T-cell (primary cell): ENCODE measurements around the gene FREY1. TPM values are rescaled to one million over a fixed set of nuclear protein-coding genes. Genes with fewer than 3 reads are reported as not detected.

Experiments
- ATAC-seq, 4 experiments: fragments of 200-7000 bp in 3 of 4; fragments of 150-1000 bp in 1 of 4; cut with Tn5 transposase; replicated peaks in 1 of 4; 1 replicate in 3 of 4; 2 replicates in 1 of 4; pipeline ENCODE4 v1.10.0; 2021; ENCODE audit warnings: moderate library complexity in 3 of 4, mild to moderate bottlenecking in 2 of 4, moderate number of reproducible peaks in 1 of 4
- CTCF ChIA-PET, 2 donors: fragments of 300-600 bp; sonication (Branson Sonifier 250); formaldehyde crosslinking; loops; one replicate each; lab custom pipeline; 2022; ENCODE audit warnings: antibody characterized with exemption in 2 of 2; lab: Charles Lee
- POLR2A ChIA-PET, 2 donors: fragments of 300-600 bp; sonication (Branson Sonifier 250); formaldehyde crosslinking; loops; one replicate each; lab custom pipeline; 2022; ENCODE audit warnings: antibody characterized with exemption in 2 of 2; lab: Charles Lee
- DNase-seq, 35 experiments: peaks; one replicate each; pipeline versions ENCODE4 v3.0.0 to v3.0.0-alpha.2; 2013 to 2023
- H3K27ac ChIP-seq: one replicate; pipeline ENCODE4 v1.5.1; 2013; ENCODE audit warnings: low read length
- H3K27me3 ChIP-seq, 2 experiments: replicated peaks in 1 of 2; 1 replicate in 1 of 2; 2 replicates in 1 of 2; pipeline versions ENCODE4 v1.6.1 to v1.7.0; 2013; ENCODE audit warnings: low read length in 1 of 2, mixed read lengths in 1 of 2; ENCODE audit not compliant: control insufficient read depth in 2 of 2, insufficient read depth in 2 of 2; ENCODE audit errors: extremely low read depth in 1 of 2
- H3K36me3 ChIP-seq, 2 donors: 1 replicate in 1 of 2; 2 replicates in 1 of 2; pipeline versions ENCODE4 v1.6.1 to v1.7.0; 2013; ENCODE audit warnings: low read length in 1 of 2; ENCODE audit not compliant: control insufficient read depth in 2 of 2, insufficient read depth in 1 of 2; ENCODE audit errors: extremely low read depth in 1 of 2
- H3K4me1 ChIP-seq, 2 experiments: 1 replicate in 1 of 2; 2 replicates in 1 of 2; pipeline versions ENCODE4 v1.6.1 to v1.7.0; 2013; ENCODE audit warnings: low read length in 2 of 2, mixed read lengths in 1 of 2; ENCODE audit not compliant: insufficient read depth in 2 of 2, control insufficient read depth in 1 of 2; ENCODE audit errors: extremely low read depth in 1 of 2
- H3K4me3 ChIP-seq, 2 donors: 1 replicate in 1 of 2; 2 replicates in 1 of 2; pipeline versions ENCODE4 v1.5.1 to v1.7.0; 2013; ENCODE audit warnings: mild to moderate bottlenecking in 2 of 2, low read length in 1 of 2, moderate library complexity in 1 of 2; ENCODE audit not compliant: control insufficient read depth in 1 of 2; ENCODE audit errors: extremely low read depth in 1 of 2
- H3K9me3 ChIP-seq: 2 replicates; pipeline ENCODE4 v1.7.0; 2013
- H3K27ac Mint-ChIP-seq, 2 donors: one replicate each; pipeline ENCODE4 v1.8.0; 2020 to 2021; ENCODE audit warnings: mild to moderate bottlenecking in 2 of 2, mixed read lengths in 2 of 2
- H3K27me3 Mint-ChIP-seq, 2 donors: one replicate each; pipeline ENCODE4 v1.8.0; 2021 to 2022; ENCODE audit warnings: mixed read lengths in 2 of 2
- H3K36me3 Mint-ChIP-seq: one replicate; pipeline ENCODE4 v1.8.0; 2021; ENCODE audit warnings: mixed read lengths
- H3K4me1 Mint-ChIP-seq, 3 donors: one replicate each; pipeline ENCODE4 v1.8.0; 2020 to 2022; ENCODE audit warnings: mixed read lengths in 3 of 3, mild to moderate bottlenecking in 1 of 3
- H3K4me3 Mint-ChIP-seq, 3 donors: one replicate each; pipeline ENCODE4 v1.8.0; 2020 to 2022; ENCODE audit warnings: mild to moderate bottlenecking in 3 of 3, mixed read lengths in 3 of 3, moderate library complexity in 3 of 3
- H3K9me3 Mint-ChIP-seq, 3 donors: one replicate each; pipeline ENCODE4 v1.8.0; 2020 to 2022; ENCODE audit warnings: mixed read lengths in 3 of 3
- whole genome bisulfite sequencing: methylation state at CpG from one replicate; pipeline ENCODE4 v1.1.5; 2013; ENCODE audit warnings: missing lambda C conversion rate; ENCODE audit not compliant: insufficient coverage; 5-methylcytosine and 5-hydroxymethylcytosine counted together
- total RNA-seq, 35 experiments: library from RNA in 6 of 35; stranded (reverse) in 6 of 35; fragments of 120-200 nt in 1 of 35; gene quantifications; one replicate each; pipeline versions ENCODE4 v1.2.1 to v1.2.4 and lab custom pipeline; 2013 to 2026

FREY1 gene
- total RNA-seq, 5 donors from 2014 or later (not counting 1 experiment from before 2014, with no cell fraction given), result 2.5 to 6.8 (median 4.6) TPM

GRCh38 chr11:45930031-45930794 lies 23.1 kb upstream of the FREY1 start:
- Histone ChIP-seq H3K27ac (peak overlapping the region; percentile 70), H3K4me3 (peak overlapping the region in 1 of 2 donors; percentile 23), H3K9me3 (no peaks in the 10 kb centered on the region), H3K36me3 (peaks cover 11 to 37% of the 10 kb centered on the region in 2 donors), H3K27me3 (no peaks in the 10 kb centered on the region), H3K4me1 (peaks cover 0 to 56% of the 10 kb centered on the region in 2 experiments)
- WGBS, result 32% methylated on average over 11 of the region's 14 CpGs
- POLR2A ChIA-PET, result interaction anchor here in 1 of 2 donors (0.6 to 0.7 kb wide), 2 partner anchors 12 to 74 kb away, joined by 3 read pairs; no protein-coding TSS in a partner anchor
- Mint-ChIP-seq H3K27ac (peak overlapping the region; percentile 94), H3K9me3 (no peaks in the 10 kb centered on the region), H3K36me3 (peaks cover 9% of the 10 kb centered on the region), H3K27me3 (no peaks in the 10 kb centered on the region), H3K4me1 (peaks cover 35 to 53% (median 37%) of the 10 kb centered on the region in 3 donors), H3K4me3 (peak overlapping the region; percentile 26 to 87 (median 61))
- CTCF ChIA-PET, result interaction anchor here (0.8 to 1.3 kb wide), 5 partner anchors 12 to 87 kb away, joined by 3 to 6 read pairs (median 3); partner anchors contain the start of gene PEX16 (in 1 of the 2)
- DNase-seq (peak in 24 of 35 experiments; percentile 16 to 61 (median 34)), ATAC-seq (peak; percentile 77 to 87 (median 86))

- ChIA-PET CTCF (interaction anchor here (0.7 to 1.3 kb wide), 4 partner anchors 36 to 86 kb away, joined by 3 to 11 read pairs (median 4); no protein-coding TSS in a partner anchor), POLR2A (interaction anchor here (0.6 to 0.7 kb wide), 3 partner anchors 22 to 74 kb away, joined by 3 to 12 read pairs (median 3); no protein-coding TSS in a partner anchor)
- no peaks in the 10 kb centered on the region for H3K9me3 ChIP-seq
- H3K4me1 ChIP-seq, result peaks cover 0 to 57% of the 10 kb centered on the region in 2 experiments
- H3K27me3 ChIP-seq, result peaks cover under 1 to 3% of the 10 kb centered on the region in 2 experiments
- H3K27ac ChIP-seq, result peak overlapping the region; percentile 70
- H3K9me3 Mint-ChIP-seq, result no peaks in the 10 kb centered on the region
- 83% methylated on average over 3 of the region's 10 CpGs for WGBS
- peak overlapping the region in 2 of 3 donors; percentile 61 to 87 for H3K4me3 Mint-ChIP-seq
- H3K36me3 ChIP-seq, result peaks cover 6 to 31% of the 10 kb centered on the region in 2 donors
- no peak for DNase-seq
- ATAC-seq, result peak; percentile 28 to 31 (median 30)
- no peaks in the 10 kb centered on the region for H3K27me3 Mint-ChIP-seq
- H3K36me3 Mint-ChIP-seq, result peaks cover 7% of the 10 kb centered on the region
- H3K4me3 ChIP-seq, result no peak overlapping the region
- peak overlapping the region; percentile 94 for H3K27ac Mint-ChIP-seq
- peaks cover 36 to 53% (median 37%) of the 10 kb centered on the region in 3 donors for H3K4me1 Mint-ChIP-seq
Measured at GRCh38 chr11:45929486-45930030, 22.5 kb upstream of the FREY1 start.

GRCh38 chr11:45928535-45929215 lies 21.6 kb upstream of the FREY1 start:
- peak overlapping the region; percentile 64 to 74 for H3K27ac Mint-ChIP-seq
- H3K36me3 Mint-ChIP-seq, result peaks cover 5% of the 10 kb centered on the region

GRCh38 chr11:45927684-45928413 lies 20.8 kb upstream of the FREY1 start:
- no peak overlapping the region for H3K4me3 ChIP-seq
- peaks cover 0 to 13% of the 10 kb centered on the region in 2 donors for H3K36me3 ChIP-seq
- Mint-ChIP-seq H3K27ac (peak overlapping the region; percentile 53 to 74), H3K4me3 (no peak overlapping the region), H3K36me3 (peaks cover 5% of the 10 kb centered on the region), H3K4me1 (peaks cover 46 to 62% (median 47%) of the 10 kb centered on the region in 3 donors), H3K9me3 (no peaks in the 10 kb centered on the region), H3K27me3 (peaks cover 0 to 7% of the 10 kb centered on the region in 2 donors)
- DNase-seq, result peak in 1 of 35 experiments; percentile 5
- ATAC-seq, result no peak
- peaks cover 3 to 10% of the 10 kb centered on the region in 2 experiments for H3K27me3 ChIP-seq
- 96% methylated on average over 21 of the region's 27 CpGs for WGBS
- H3K9me3 ChIP-seq, result no peaks in the 10 kb centered on the region
- peaks cover 0 to 70% of the 10 kb centered on the region in 2 experiments for H3K4me1 ChIP-seq
- CTCF ChIA-PET, result interaction anchor here in 1 of 2 donors (1.1 kb wide), 1 partner anchor 73 kb away, joined by 5 read pairs; no protein-coding TSS in a partner anchor
- H3K27ac ChIP-seq, result peak overlapping the region; percentile 52
- POLR2A ChIA-PET, result no interaction called here

More at GRCh38 chr11:45928535-45929215, 21.6 kb upstream of the FREY1 start:
- peak in 1 of 35 experiments; percentile 5 for DNase-seq
- Histone ChIP-seq H3K27me3 (peaks cover 3 to 4% of the 10 kb centered on the region in 2 experiments), H3K27ac (no peak overlapping the region), H3K36me3 (peaks cover 2 to 22% of the 10 kb centered on the region in 2 donors), H3K4me1 (peaks cover 0 to 64% of the 10 kb centered on the region in 2 experiments), H3K4me3 (no peak overlapping the region), H3K9me3 (no peaks in the 10 kb centered on the region)
- no peaks in the 10 kb centered on the region for H3K9me3 Mint-ChIP-seq
- ATAC-seq, result no peak
- WGBS, result 93% methylated on average over 6 of the region's 13 CpGs
- peak overlapping the region in 1 of 3 donors; percentile 87 for H3K4me3 Mint-ChIP-seq
- H3K27me3 Mint-ChIP-seq, result peaks cover 0 to 3% of the 10 kb centered on the region in 2 donors
- CTCF ChIA-PET, result no interaction called here
- POLR2A ChIA-PET, result no interaction called here
- H3K4me1 Mint-ChIP-seq, result peaks cover 42 to 59% (median 43%) of the 10 kb centered on the region in 3 donors

- Histone ChIP-seq H3K9me3 (no peaks in the 10 kb centered on the region), H3K4me1 (peaks cover 0 to 73% of the 10 kb centered on the region in 2 experiments), H3K4me3 (no peak overlapping the region), H3K27ac (peak overlapping the region; percentile 52), H3K36me3 (peaks cover 0 to 12% of the 10 kb centered on the region in 2 donors), H3K27me3 (peaks cover 3 to 10% of the 10 kb centered on the region in 2 experiments)
- DNase-seq, result peak in 3 of 35 experiments; percentile 6 to 25 (median 10)
- WGBS, result 47% methylated on average over 12 of the region's 15 CpGs
- Mint-ChIP-seq H3K27me3 (peaks cover 0 to 7% of the 10 kb centered on the region in 2 donors), H3K9me3 (no peaks in the 10 kb centered on the region), H3K4me3 (no peak overlapping the region), H3K27ac (peak overlapping the region; percentile 53 to 74), H3K4me1 (peaks cover 45 to 61% (median 46%) of the 10 kb centered on the region in 3 donors), H3K36me3 (peaks cover 5% of the 10 kb centered on the region)
- POLR2A ChIA-PET, result no interaction called here
- ATAC-seq, result no peak
- CTCF ChIA-PET, result interaction anchor here in 1 of 2 donors (1.1 kb wide), 1 partner anchor 73 kb away, joined by 5 read pairs; no protein-coding TSS in a partner anchor
Measured at GRCh38 chr11:45927332-45927683, 20.2 kb upstream of the FREY1 start.
